Neural progenitor cell (in vitro differentiated cells): ENCODE data around the gene MED17.

Experiments
- CTCF ChIP-seq: fragments of 200-600 bp; sonication (generic); IDR thresholded peaks from 2 replicates; pipeline ENCODE4 v1.5.1; 2017; ENCODE audit warnings: antibody characterized with exemption, mild to moderate bottlenecking
- EZH2 ChIP-seq: fragments of 200-600 bp; sonication (generic); IDR thresholded peaks from 2 replicates; pipeline ENCODE4 v1.6.1; 2017; ENCODE audit warnings: antibody characterized with exemption, mild to moderate bottlenecking, moderate library complexity

DNA sequence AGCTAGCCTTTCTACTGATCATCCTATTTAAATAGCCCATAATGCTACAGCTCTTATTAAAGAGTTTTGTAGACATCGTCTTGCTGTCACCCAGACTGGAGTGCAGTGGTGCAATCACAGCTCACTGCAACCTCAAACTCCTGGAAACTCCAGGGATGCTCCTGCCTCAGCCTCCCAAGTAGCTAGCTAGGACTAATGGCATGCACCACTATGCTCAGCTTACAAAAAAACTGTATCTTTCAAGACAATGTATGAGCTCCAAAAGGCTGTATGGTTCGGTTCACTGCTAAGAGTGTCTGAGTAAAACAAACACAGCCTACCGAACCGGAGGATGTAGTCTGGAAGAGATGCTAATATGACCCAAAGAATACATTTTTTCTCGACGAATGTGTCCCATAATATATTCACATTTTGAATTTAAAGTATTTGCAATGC, 45.4 kb upstream of the MED17 start:
- TF ChIP-seq EZH2 (no peak), CTCF (no peak)
